Measurements from ENCODE around the gene CAMTA1.

Gene CAMTA1

GRCh38 chr1:7783826-7784491, 998.7 kb downstream of the CAMTA1 start, which contains the start of gene PER3:
TSS of gene PER3 (plus strand) at chr1:7784291. CDS start at chr1:7784878, 587 bp downstream.
- H3K9me2 ChIP-seq (replicated peaks; ENCODE audit: insufficient read depth, low read length): no peaks in the 10 kb centered on the region
- no peaks in the 10 kb centered on the region for H3K9me3 ChIP-seq (replicated peaks; ENCODE audit: insufficient read depth, low read length)
- no peaks in the 10 kb centered on the region for H3K79me2 ChIP-seq (ENCODE audit: low read length)
- peaks cover 8% of the 10 kb centered on the region; the same call in 1 of the 2 replicates for H3F3A ChIP-seq (ENCODE audit: insufficient read depth, low read length)
- peaks cover 9% of the 10 kb centered on the region; the same call in 1 of the 2 replicates for H3K4me1 ChIP-seq (ENCODE audit: low read length)
- no peaks in the 10 kb centered on the region for H3K27me3 ChIP-seq (replicated peaks; ENCODE audit: insufficient read depth, low read length)
- H3K4me2 ChIP-seq (ENCODE audit: low read depth, low read length): peak within 1 kb of the TSS; percentile 74
- H4K20me1 ChIP-seq (ENCODE audit: insufficient read depth, low read length): no peaks in the 10 kb centered on the region
- H3K27ac ChIP-seq (ENCODE audit: low read length): no peak within 1 kb of the TSS
- H3K4me3 ChIP-seq (ENCODE audit: low read length): peak within 1 kb of the TSS; percentile 49
- no peak for TF ChIP-seq EZH2phosphoT487 (IDR thresholded peaks at IDR 0.05; ENCODE audit: low read length)
- no peak for TF ChIP-seq EZH2 (optimal IDR thresholded peaks at IDR 0.05; ENCODE audit: low read depth, low read length)
- TF ChIP-seq CTCF (IDR thresholded peaks at IDR 0.05; ENCODE audit: low read length): no peak
- H3K9ac ChIP-seq (ENCODE audit: low read length): no peak within 1 kb of the TSS
- DNase-seq: peak; percentile 83
- 0 out of 2 replicates have a peak within 1 kb of the TSS, but pooled peaks have one; percentile 45 for H2AFZ ChIP-seq (ENCODE audit: low read length)
- H3K36me3 ChIP-seq (replicated peaks; ENCODE audit: insufficient read depth, low read length): no peaks in the 10 kb centered on the region

GRCh38 chr1:7784492-7785071, 999.3 kb downstream of the CAMTA1 start:
- Histone ChIP-seq H3K27me3 (replicated peaks; ENCODE audit: insufficient read depth, low read length) (no peaks in the 10 kb centered on the region; the same call in 1 of the 2 replicates), H3K79me2 (ENCODE audit: low read length) (no peaks in the 10 kb centered on the region), H3K4me1 (ENCODE audit: low read length) (peaks cover 9% of the 10 kb centered on the region; the same call in 1 of the 2 replicates), H2AFZ (ENCODE audit: low read length) (no peak overlapping the region), H3K9me2 (replicated peaks; ENCODE audit: insufficient read depth, low read length) (no peaks in the 10 kb centered on the region), H3F3A (ENCODE audit: insufficient read depth, low read length) (peaks cover 8% of the 10 kb centered on the region; the same call in 1 of the 2 replicates), H3K4me2 (ENCODE audit: low read depth, low read length) (no peak overlapping the region), H4K20me1 (ENCODE audit: insufficient read depth, low read length) (no peaks in the 10 kb centered on the region), H3K9me3 (replicated peaks; ENCODE audit: insufficient read depth, low read length) (no peaks in the 10 kb centered on the region), H3K9ac (ENCODE audit: low read length) (no peak overlapping the region), H3K36me3 (replicated peaks; ENCODE audit: insufficient read depth, low read length) (no peaks in the 10 kb centered on the region), H3K4me3 (ENCODE audit: low read length) (no peak overlapping the region), H3K27ac (ENCODE audit: low read length) (no peak overlapping the region)
- no peak for TF ChIP-seq EZH2phosphoT487 (IDR thresholded peaks at IDR 0.05; ENCODE audit: low read length)
- no peak for TF ChIP-seq CTCF (IDR thresholded peaks at IDR 0.05; ENCODE audit: low read length)
- no peak for TF ChIP-seq EZH2 (optimal IDR thresholded peaks at IDR 0.05; ENCODE audit: low read depth, low read length)
- DNase-seq: no peak

GRCh38 chr1:7785108-7785507, 999.9 kb downstream of the CAMTA1 start:
- Histone ChIP-seq H3K79me2 (ENCODE audit: low read length) (no peaks in the 10 kb centered on the region), H3F3A (ENCODE audit: insufficient read depth, low read length) (peaks cover 8% of the 10 kb centered on the region; the same call in 1 of the 2 replicates), H3K4me3 (ENCODE audit: low read length) (no peak overlapping the region), H3K9ac (ENCODE audit: low read length) (no peak overlapping the region), H4K20me1 (ENCODE audit: insufficient read depth, low read length) (no peaks in the 10 kb centered on the region), H3K4me2 (ENCODE audit: low read depth, low read length) (no peak overlapping the region), H3K27ac (ENCODE audit: low read length) (no peak overlapping the region), H3K9me3 (replicated peaks; ENCODE audit: insufficient read depth, low read length) (no peaks in the 10 kb centered on the region), H3K4me1 (ENCODE audit: low read length) (peaks cover 9% of the 10 kb centered on the region; the same call in 1 of the 2 replicates), H2AFZ (ENCODE audit: low read length) (no peak overlapping the region), H3K27me3 (replicated peaks; ENCODE audit: insufficient read depth, low read length) (no peaks in the 10 kb centered on the region; the same call in 1 of the 2 replicates), H3K36me3 (replicated peaks; ENCODE audit: insufficient read depth, low read length) (no peaks in the 10 kb centered on the region), H3K9me2 (replicated peaks; ENCODE audit: insufficient read depth, low read length) (no peaks in the 10 kb centered on the region)
- TF ChIP-seq EZH2 (optimal IDR thresholded peaks at IDR 0.05; ENCODE audit: low read depth, low read length): no peak
- TF ChIP-seq EZH2phosphoT487 (IDR thresholded peaks at IDR 0.05; ENCODE audit: low read length): no peak
- TF ChIP-seq CTCF (IDR thresholded peaks at IDR 0.05; ENCODE audit: low read length): no peak
- no peak for DNase-seq
